Esophagus squamous epithelium (tissue), 5 donors: ENCODE measurements around the gene TMEFF2. TPM values are rescaled to one million over a fixed set of nuclear protein-coding genes. Genes with fewer than 3 reads are reported as not detected.

Source experiments
- DNase-seq: peaks from one replicate; lab custom pipeline; 2025; lab: John Stamatoyannopoulos, UW
- H3K27ac ChIP-seq, 4 donors: fragments of 200-600 bp; sonication (generic); one replicate each; pipeline ENCODE4 v1.5.1; 2016 to 2019; ENCODE audit warnings: mild to moderate bottlenecking in 1 of 4
- H3K27me3 ChIP-seq, 4 donors: fragments of 200-600 bp; sonication (generic); 1 replicate in 3 of 4; 2 replicates in 1 of 4; pipeline versions ENCODE4 v1.5.1 to v1.6.0; 2017 to 2021; ENCODE audit warnings: antibody characterized with exemption in 1 of 4
- H3K36me3 ChIP-seq, 3 donors: fragments of 200-600 bp; sonication (generic); one replicate each; pipeline ENCODE4 v1.5.1; 2016 to 2019
- H3K4me1 ChIP-seq, 3 donors: fragments of 200-600 bp; sonication (generic); one replicate each; pipeline ENCODE4 v1.5.1; 2017 to 2019
- H3K4me3 ChIP-seq, 4 donors: fragments of 200-600 bp; sonication (generic); 1 replicate in 3 of 4; 2 replicates in 1 of 4; pipeline ENCODE4 v1.5.1; 2016 to 2019; ENCODE audit warnings: mild to moderate bottlenecking in 2 of 4, moderate library complexity in 1 of 4
- H3K9me3 ChIP-seq, 3 donors: fragments of 200-600 bp; sonication (generic); one replicate each; pipeline ENCODE4 v1.5.1; 2016 to 2019
- CTCF ChIP-seq, 6 experiments: fragments of 450-650 bp in 4 of 6; fragments of 200-600 bp in 2 of 6; sonication (generic) in 2 of 6; IDR thresholded peaks; one replicate each; pipeline ENCODE4 v1.5.1; 2016 to 2019; ENCODE audit warnings: antibody characterized with exemption in 6 of 6, mild to moderate bottlenecking in 4 of 6, moderate library complexity in 4 of 6
- POLR2A ChIP-seq, 4 donors: fragments of 450-650 bp; IDR thresholded peaks; one replicate each; pipeline ENCODE4 v1.6.1; 2017; ENCODE audit warnings: antibody characterized with exemption in 4 of 4, mild to moderate bottlenecking in 4 of 4, moderate library complexity in 3 of 4
- WGBS, 2 donors: methylation state at CpG; one replicate each; pipeline ENCODE4 v1.1.5; 2018; 5-methylcytosine and 5-hydroxymethylcytosine counted together
- intact Hi-C: fragments of 100-400 bp; cut with DNase I; formaldehyde crosslinking; loops from one replicate; pipeline ENCODE4 v1.15.0; 2022
- total RNA-seq, 4 donors: library from RNA; depleted of rRNA; stranded (reverse); fragments of >200 nt; gene quantifications; one replicate each; pipeline ENCODE4 v1.1.0, GENCODE V29; 2016
- donor health status: DM: yes; HTN: yes; CAD: no.

The TMEFF2 gene
- total RNA-seq, 4 donors from 2014 or later = 1.5 TPM; not detected in 3

DNA sequence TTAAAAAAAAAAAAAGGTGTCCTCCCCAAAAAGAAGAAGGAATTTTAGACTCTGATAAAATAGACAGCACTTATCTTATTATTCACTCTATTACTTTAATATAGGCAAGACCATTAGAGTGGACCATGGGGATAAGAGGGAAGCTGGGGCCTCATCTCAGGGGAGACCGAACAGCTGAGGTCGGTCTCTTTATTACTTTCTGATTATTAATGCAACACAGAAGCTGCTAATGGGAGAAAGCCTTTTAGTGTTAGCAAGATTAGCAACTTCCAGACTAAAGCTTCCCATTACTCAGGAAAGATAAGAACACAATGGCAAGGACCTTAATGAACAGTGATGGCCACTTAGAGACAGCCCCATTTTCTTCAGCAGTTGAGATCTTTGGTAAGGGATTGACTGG, 135.5 kb downstream of the TMEFF2 start:
- WGBS, 2 donors = 89 to 100% methylated on average over 2 of the region's 2 CpGs
- H3K27me3 ChIP-seq = no peaks in the 10 kb centered on the region
- no peaks in the 10 kb centered on the region for H3K36me3 ChIP-seq
- DNase-seq = no peak
- H3K4me1 ChIP-seq = no peaks in the 10 kb centered on the region
- no peaks in the 10 kb centered on the region for H3K9me3 ChIP-seq
- no peak for TF ChIP-seq CTCF (IDR thresholded peaks at IDR 0.05)
- TF ChIP-seq POLR2A (IDR thresholded peaks at IDR 0.05) = no peak
- intact Hi-C loops = no loop called here
- H3K4me3 ChIP-seq = no peak overlapping the region
- no peak overlapping the region for H3K27ac ChIP-seq

DNA sequence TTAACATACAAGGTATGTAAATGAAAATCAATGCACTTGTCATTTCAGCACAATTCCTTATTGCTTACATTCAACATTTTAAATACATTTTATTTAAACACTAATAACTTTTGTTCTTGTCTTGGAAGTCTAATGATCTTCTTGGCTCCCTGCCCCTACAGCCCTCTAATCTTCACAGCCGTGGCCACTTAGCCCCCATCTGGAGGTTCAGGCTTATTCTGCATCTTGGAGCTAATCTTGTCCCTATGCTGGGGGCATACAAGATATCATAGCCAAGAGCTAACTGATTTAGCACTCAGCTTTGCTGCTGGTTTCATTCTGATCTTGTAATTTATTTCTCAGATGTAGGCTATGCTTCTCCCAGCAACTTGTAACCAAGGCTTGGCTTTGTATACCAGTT, 140.8 kb downstream of the TMEFF2 start:
- TF ChIP-seq CTCF (IDR thresholded peaks at IDR 0.05) (no peak), POLR2A (IDR thresholded peaks at IDR 0.05) (no peak)
- 59 to 61% methylated on average over 1 of the region's 1 CpG for WGBS, 2 donors
- H3K9me3 ChIP-seq = no peaks in the 10 kb centered on the region
- DNase-seq = no peak
- no peak overlapping the region for H3K27ac ChIP-seq
- no peaks in the 10 kb centered on the region for H3K4me1 ChIP-seq
- H3K27me3 ChIP-seq = no peaks in the 10 kb centered on the region
- intact Hi-C loops = no loop called here
- no peak overlapping the region for H3K4me3 ChIP-seq
- H3K36me3 ChIP-seq = no peaks in the 10 kb centered on the region

DNA sequence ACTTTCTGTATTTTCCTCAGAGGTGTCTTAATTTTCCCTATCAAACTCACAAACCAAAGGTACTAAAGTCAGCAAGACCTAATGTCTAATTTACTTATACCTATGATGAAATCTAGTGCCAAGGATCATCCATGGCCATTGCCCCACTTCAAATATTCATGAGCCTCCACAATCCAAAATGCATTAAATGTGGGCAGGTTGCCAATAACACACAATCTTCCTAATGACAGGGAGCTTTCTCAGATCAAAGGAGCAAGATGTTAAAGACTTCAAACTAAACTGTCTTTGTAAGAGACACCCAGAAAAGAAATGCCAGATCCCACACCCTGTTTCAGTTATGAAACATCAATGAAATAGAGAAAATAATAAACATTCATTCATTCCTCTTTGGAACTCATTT, 143.2 kb downstream of the TMEFF2 start:
- H3K9me3 ChIP-seq = no peaks in the 10 kb centered on the region
- intact Hi-C loops = no loop called here
- H3K27me3 ChIP-seq = no peaks in the 10 kb centered on the region
- no peak for DNase-seq
- no peak overlapping the region for H3K27ac ChIP-seq
- TF ChIP-seq POLR2A (IDR thresholded peaks at IDR 0.05) (no peak), CTCF (IDR thresholded peaks at IDR 0.05) (no peak)
- H3K4me1 ChIP-seq = no peaks in the 10 kb centered on the region
- H3K36me3 ChIP-seq = no peaks in the 10 kb centered on the region
- H3K4me3 ChIP-seq = no peak overlapping the region

GRCh38 chr2:192049362-192049761, 145.4 kb downstream of the TMEFF2 start:
- H3K4me1 ChIP-seq = no peaks in the 10 kb centered on the region
- H3K9me3 ChIP-seq = no peaks in the 10 kb centered on the region
- 92 to 94% methylated on average over 4 of the region's 4 CpGs for WGBS, 2 donors
- H3K27me3 ChIP-seq = no peaks in the 10 kb centered on the region
- no peaks in the 10 kb centered on the region for H3K36me3 ChIP-seq
- TF ChIP-seq CTCF (IDR thresholded peaks at IDR 0.05) = no peak
- TF ChIP-seq POLR2A (IDR thresholded peaks at IDR 0.05) = no peak
- H3K27ac ChIP-seq = no peak overlapping the region
- intact Hi-C loops = no loop called here
- DNase-seq = no peak
- no peak overlapping the region for H3K4me3 ChIP-seq

- H3K9me3 ChIP-seq = no peaks in the 10 kb centered on the region
- H3K27ac ChIP-seq = no peak overlapping the region
- no peak overlapping the region for H3K4me3 ChIP-seq
- TF ChIP-seq POLR2A (IDR thresholded peaks at IDR 0.05) (no peak), CTCF (IDR thresholded peaks at IDR 0.05) (no peak)
- 65 to 71% methylated on average over 2 of the region's 2 CpGs for WGBS, 2 donors
- no peaks in the 10 kb centered on the region for H3K27me3 ChIP-seq
- intact Hi-C loops = no loop called here
- no peaks in the 10 kb centered on the region for H3K4me1 ChIP-seq
- H3K36me3 ChIP-seq = no peaks in the 10 kb centered on the region
- no peak for DNase-seq
Observed at GRCh38 chr2:192047315-192048107, 147.2 kb downstream of the TMEFF2 start.
